Lower leg skin (tissue), 3 donors: Measurements from ENCODE around the gene CLCNKB.

Experiments
- POLR2A ChIP-seq, 2 donors: fragments of 450-650 bp; IDR thresholded peaks; one replicate each; pipeline ENCODE4 v1.6.1; 2016 to 2017; ENCODE audit warnings: antibody characterized with exemption in 2 of 2, mild to moderate bottlenecking in 1 of 2, moderate library complexity in 1 of 2
- TF ChIP-seq, protein P1 (sequence below), 3 donors: fragments of 450-650 bp; IDR thresholded peaks; one replicate each; pipeline ENCODE4 v1.5.1; 2016; ENCODE audit warnings: antibody characterized with exemption in 3 of 3, mild to moderate bottlenecking in 3 of 3, moderate library complexity in 2 of 3

- TF ChIP-seq POLR2A (IDR thresholded peaks at IDR 0.05): no peak
- TF ChIP-seq, protein P1, sequence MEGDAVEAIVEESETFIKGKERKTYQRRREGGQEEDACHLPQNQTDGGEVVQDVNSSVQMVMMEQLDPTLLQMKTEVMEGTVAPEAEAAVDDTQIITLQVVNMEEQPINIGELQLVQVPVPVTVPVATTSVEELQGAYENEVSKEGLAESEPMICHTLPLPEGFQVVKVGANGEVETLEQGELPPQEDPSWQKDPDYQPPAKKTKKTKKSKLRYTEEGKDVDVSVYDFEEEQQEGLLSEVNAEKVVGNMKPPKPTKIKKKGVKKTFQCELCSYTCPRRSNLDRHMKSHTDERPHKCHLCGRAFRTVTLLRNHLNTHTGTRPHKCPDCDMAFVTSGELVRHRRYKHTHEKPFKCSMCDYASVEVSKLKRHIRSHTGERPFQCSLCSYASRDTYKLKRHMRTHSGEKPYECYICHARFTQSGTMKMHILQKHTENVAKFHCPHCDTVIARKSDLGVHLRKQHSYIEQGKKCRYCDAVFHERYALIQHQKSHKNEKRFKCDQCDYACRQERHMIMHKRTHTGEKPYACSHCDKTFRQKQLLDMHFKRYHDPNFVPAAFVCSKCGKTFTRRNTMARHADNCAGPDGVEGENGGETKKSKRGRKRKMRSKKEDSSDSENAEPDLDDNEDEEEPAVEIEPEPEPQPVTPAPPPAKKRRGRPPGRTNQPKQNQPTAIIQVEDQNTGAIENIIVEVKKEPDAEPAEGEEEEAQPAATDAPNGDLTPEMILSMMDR (IDR thresholded peaks at IDR 0.05): no peak
These were observed 11.3 kb downstream of the CLCNKB start for GRCh38 chr1:16054598-16055540.
